GM12873 (cell line): ENCODE data around the gene TSPAN15.

Experiments used
- TF ChIP-seq, protein P1 (sequence below): IDR thresholded peaks from 2 replicates; pipeline ENCODE4 v1.5.1; 2012; ENCODE audit warnings: low read depth, mild to moderate bottlenecking, moderate library complexity, low read length, control low read depth; ENCODE audit not compliant: insufficient read depth; ENCODE audit errors: missing control alignments

The TSPAN15 gene

DNA sequence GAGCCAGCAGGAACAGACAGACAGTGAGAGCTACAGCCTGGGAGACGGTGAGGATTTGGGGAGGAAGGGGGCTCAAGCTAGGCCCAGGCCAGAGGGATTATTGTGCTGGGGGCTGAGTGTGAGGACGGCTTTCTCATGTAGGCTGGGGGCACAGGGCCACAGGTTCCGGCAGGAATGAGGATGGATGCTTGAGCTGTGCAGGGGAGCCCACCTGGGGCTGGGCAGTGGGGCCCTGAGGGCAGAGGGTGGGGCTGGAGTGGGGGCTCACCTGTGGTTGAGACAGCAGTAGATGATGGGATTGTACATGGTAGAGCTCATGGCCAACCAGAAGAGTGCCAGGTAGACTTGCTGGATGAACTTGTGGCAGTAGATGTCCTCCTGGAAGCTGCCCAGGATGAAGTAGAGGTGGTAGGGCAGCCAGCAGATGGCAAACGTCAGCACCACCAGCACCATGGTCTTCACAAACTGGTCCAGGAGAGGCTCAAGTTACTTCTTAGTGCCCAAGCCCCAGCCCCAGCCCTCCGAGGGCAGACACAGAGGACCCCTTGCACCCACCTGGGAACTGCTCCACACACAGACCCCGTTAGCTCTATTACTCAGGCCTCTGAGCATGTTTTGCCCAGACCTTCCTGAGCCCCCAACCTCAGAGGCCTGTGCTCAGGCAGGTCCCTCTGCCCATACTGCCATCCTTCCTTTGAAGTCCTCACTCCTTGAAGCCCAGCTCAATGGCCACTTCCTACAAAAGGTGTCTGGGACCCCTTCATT lies 44.3 kb upstream of the TSPAN15 start:
- TF ChIP-seq, protein P1, sequence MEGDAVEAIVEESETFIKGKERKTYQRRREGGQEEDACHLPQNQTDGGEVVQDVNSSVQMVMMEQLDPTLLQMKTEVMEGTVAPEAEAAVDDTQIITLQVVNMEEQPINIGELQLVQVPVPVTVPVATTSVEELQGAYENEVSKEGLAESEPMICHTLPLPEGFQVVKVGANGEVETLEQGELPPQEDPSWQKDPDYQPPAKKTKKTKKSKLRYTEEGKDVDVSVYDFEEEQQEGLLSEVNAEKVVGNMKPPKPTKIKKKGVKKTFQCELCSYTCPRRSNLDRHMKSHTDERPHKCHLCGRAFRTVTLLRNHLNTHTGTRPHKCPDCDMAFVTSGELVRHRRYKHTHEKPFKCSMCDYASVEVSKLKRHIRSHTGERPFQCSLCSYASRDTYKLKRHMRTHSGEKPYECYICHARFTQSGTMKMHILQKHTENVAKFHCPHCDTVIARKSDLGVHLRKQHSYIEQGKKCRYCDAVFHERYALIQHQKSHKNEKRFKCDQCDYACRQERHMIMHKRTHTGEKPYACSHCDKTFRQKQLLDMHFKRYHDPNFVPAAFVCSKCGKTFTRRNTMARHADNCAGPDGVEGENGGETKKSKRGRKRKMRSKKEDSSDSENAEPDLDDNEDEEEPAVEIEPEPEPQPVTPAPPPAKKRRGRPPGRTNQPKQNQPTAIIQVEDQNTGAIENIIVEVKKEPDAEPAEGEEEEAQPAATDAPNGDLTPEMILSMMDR, result no peak

DNA sequence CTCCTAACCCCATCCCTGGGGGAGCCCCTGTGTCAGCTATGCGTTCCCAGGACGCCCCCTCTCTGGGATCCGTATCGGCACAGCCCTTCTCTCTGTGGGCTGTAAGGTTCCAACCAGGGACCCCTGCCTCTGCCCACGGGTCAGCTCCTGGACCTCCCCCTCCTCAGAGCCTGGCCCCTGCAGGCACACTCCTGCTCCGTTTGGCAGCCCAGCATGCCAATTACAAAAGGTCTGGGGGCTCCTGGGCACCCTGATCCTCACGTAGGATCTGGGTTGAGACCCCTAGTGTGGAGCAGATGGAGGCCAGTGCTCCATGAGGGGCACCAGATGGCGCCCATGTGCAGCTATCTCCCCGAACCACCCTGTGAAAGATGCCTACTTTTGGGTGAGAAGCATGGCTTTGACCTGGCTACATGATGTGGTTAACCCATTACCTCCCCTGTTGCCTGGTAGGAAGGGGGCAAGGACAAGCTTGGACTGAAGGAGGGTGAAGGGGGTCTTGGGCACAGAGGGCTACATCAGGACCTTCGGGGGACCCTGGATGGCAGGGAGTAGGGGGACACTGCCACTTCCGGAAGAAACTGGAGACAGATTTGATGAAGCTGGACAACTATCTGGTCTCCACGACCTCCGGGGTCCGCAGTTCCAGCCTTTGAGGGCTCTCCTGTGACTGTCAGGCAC lies 43.5 kb upstream of the TSPAN15 start:
- TF ChIP-seq, protein P1, result peak; percentile 49

DNA sequence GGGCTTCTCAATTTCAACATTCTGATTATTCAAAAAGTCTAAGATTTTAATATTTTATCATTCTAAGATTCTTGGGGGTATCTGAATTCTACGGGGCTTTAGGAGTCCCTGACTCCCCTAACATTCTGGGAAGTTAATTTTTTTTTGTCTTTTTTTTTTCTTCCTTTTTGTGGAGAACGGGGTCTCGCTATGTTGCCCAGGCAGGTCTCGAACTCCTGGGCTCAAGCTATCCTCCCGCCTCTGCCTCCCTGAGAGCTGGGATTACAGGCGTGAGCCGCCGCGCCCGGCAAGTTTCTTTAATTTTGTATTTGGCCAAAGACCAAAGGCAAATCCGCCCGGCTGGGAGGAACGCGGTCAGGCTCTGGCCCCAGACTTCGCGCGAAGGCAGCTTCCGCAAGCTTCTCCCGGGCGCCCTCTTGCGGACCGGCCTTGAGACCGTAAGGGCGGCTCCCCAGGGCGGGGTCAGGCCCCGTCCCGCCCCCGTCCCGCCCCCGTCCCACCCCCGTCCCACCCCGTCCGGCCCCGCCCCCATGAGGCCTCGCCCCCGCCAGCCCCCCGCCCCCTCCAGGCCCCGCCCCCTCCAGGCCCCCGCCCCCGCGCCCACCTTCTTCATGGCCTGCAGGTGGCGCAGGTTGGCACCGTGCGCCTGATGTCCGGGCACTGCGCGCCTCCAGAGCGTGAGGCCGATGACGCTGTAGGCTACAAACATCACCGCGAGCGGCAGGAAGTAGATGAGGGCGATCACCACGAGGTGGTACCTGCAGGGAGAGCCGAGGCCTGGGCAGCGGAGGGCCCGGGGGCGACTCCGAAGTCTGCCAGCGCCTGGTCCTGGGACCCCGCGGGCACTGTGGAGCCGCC lies 42.7 kb upstream of the TSPAN15 start:
- TF ChIP-seq, protein P1, result peak; percentile 68

DNA sequence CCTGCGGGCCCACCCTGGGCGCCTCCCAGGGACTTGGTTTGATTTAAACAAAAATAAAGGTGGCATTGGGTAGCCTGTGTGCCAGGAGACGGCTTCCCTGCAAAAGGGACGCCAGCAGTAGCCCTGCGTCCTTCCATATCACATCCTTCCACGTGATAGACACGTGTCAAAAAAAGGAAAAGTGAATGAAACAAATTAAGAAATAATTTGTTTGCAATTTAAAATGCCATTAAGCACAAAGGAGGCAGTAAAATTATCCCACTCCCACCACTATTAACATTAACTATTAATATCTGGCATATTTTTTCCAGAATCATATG lies 42.1 kb upstream of the TSPAN15 start:
- TF ChIP-seq, protein P1, result no peak

DNA sequence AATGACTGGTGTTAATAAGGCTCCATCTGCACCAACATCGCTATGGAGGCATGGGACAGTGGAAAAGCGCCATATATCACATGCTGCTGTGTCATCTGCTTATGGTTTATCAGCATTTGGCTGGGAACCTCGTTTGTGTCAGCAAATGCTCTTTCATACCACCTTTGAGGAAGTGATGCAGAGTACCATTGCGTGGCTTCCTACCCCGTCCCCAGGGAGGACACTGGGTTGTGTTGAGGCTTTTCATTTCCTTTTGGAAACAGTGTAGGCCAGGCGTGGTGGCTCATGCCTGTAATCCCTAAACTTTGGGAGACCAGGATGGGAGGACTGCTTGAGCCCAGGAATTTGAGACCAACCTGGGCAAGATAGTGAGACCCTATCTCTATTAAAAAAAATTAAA lies 41.3 kb upstream of the TSPAN15 start:
- TF ChIP-seq, protein P1, result no peak

DNA sequence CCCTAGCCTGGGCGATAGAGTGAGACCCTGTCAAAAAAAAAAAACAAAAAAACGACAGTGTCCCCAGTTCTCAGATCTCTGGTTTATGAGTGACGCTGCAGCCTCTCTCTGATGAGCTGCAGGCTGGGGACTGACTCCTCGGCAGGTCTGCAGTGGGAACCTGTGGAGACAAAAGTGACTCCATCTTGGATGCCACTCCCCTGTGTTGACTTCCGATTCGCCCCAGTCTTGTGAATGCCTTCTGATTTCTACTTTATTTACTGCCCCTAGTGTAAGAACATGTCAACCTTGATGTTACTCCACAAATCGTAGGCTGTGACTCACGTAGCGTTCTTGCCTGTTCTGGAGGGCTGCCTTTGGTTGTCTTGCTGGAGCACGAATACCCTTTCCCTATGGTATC lies 40.8 kb upstream of the TSPAN15 start:
- TF ChIP-seq, protein P1, result no peak

DNA sequence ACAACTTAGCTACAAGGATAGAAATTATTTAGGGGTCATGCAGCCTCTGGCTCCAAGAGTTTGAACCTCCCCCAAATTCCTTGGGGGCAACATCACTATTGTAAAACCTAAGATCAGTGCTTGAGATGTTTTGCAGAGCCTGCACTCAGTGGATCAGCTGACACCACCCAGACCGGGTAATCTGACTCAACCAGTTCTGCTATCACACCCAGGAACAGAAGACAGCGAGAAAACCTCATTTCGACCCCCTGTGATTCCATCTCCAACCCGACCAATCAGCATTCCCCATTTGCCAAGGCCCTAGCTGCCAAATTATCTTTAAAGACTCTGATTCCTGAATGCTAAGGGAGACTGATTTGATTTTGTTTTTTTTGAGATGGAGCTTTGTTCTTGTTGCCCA lies 39.8 kb upstream of the TSPAN15 start:
- TF ChIP-seq, protein P1, result no peak
